ENCODE results near the gene THRB.

Gene THRB

DNA sequence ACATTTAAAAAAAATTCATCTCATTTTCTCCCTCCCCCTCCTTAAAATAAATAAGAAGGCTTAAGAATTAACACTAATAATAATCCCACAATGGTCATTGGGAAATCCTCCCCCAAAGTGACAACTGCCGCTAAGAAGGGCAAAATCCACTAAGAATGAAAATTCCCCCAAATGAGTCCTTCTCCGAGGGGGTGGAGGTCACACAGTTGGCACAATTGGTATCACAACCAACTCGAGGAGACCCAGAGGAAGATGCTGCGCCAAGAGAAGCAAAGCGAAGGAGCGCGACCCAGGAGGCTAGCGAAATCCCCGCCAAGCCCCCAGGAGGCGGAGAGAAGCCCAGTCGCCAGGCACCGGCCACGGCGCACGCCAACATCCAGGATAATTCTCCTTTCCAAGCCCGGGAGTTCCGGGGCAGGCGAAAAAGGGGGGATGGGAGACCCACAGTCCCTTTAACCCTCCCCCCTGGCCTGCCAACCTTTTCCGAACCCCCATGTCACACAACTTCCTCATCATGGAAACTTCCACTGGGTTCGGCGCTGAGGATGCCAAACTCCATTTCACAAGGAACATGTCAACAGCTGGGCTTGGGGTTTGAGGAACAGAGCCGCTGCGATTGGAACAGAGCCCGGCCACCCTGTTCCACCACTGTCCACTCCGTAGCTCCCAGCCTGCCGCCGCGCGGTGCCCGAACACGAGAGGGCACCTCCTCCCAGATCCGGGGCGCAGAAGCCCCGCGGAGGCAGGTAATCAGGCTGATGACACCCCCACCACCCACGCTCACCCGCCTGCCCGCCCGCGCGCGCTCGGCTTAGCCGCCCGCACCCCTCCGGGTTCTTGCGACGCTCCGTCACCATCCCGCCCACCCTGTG, 668 bp downstream of the THRB start:
- H3K27me3 ChIP-seq (ENCODE audit: insufficient read depth, low read length, poor library complexity): peaks cover 2% of the 10 kb centered on the region
- no peak overlapping the region for H4K8ac ChIP-seq (ENCODE audit: low read depth, low read length)
- H3K56ac ChIP-seq (ENCODE audit: low read length): peak overlapping the region; percentile 81

DNA sequence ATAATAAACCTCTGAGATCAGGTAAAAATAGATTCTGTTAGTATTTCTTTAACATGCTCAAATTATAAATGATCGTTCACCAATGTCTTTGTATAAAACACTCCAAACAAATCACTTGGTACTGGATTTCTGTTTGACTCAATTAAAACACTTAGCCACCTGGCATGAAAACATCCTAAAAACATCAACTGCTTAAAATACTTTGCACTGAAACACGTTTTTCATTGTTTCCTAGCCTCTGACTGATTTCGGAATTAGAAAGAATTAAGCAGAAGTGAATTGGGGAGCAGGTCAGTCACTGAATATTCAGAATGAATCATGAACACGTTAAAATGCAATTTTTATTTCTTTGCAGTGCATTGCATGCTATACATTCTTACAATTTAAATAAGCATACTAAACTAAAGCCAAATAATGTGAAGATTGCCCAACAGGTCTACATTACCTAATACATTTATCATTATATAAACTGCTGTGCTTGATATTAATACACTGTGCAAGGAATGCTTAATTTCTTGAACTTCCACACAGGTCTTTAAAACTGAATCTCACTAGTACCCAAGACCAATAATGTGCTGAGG, 1.6 kb downstream of the THRB start:
- no CpG with 5 or more reads among the region's 4 CpGs for WGBS (ENCODE audit: extremely low coverage, insufficient coverage, low lambda C conversion rate)
- no peaks in the 10 kb centered on the region for H3K36me3 ChIP-seq (ENCODE audit: control insufficient read depth, insufficient read depth, low read length)
- H3K4me1 ChIP-seq (ENCODE audit: control insufficient read depth, low read depth, low read length): no peaks in the 10 kb centered on the region
- H3K79me1 ChIP-seq (ENCODE audit: low read length): no peaks in the 10 kb centered on the region
- DNase-seq: no peak
- no peaks in the 10 kb centered on the region for H3K79me2 ChIP-seq (ENCODE audit: control insufficient read depth, insufficient read depth, low read length)
- H3K56ac ChIP-seq (ENCODE audit: low read length): no peak overlapping the region
- H2BK15ac ChIP-seq (replicated peaks; ENCODE audit: low read depth): no peak overlapping the region
- H3K23ac ChIP-seq (ENCODE audit: low read length): no peak overlapping the region
- H3K4me2 ChIP-seq (ENCODE audit: low read length): no peak overlapping the region
- H2AK5ac ChIP-seq (ENCODE audit: low read length): no peak overlapping the region
- no peak overlapping the region for H3K4ac ChIP-seq (ENCODE audit: low read depth, low read length)
- H2BK120ac ChIP-seq (ENCODE audit: low read depth, low read length): no peak overlapping the region
- H4K5ac ChIP-seq (ENCODE audit: low read length): no peak overlapping the region
- no peak overlapping the region for H3K9ac ChIP-seq (ENCODE audit: low read length)
- no peak overlapping the region for H3K18ac ChIP-seq (ENCODE audit: low read length)
- no peak overlapping the region for H2BK5ac ChIP-seq (ENCODE audit: low read length)
- H4K8ac ChIP-seq (ENCODE audit: low read depth, low read length): no peak overlapping the region
- H3K27me3 ChIP-seq (ENCODE audit: insufficient read depth, low read length, poor library complexity): peaks cover 2% of the 10 kb centered on the region
- no peak overlapping the region for H3K27ac ChIP-seq (ENCODE audit: low read depth, low read length)
- H3K4me3 ChIP-seq (ENCODE audit: low read length): no peak overlapping the region

More for the DNA sequence above, 668 bp downstream of the THRB start:
- Histone ChIP-seq H2BK15ac (replicated peaks; ENCODE audit: low read depth) (no peak overlapping the region), H3K27ac (ENCODE audit: low read depth, low read length) (no peak overlapping the region), H3K4me2 (ENCODE audit: low read length) (peak overlapping the region; percentile 98), H3K9ac (ENCODE audit: low read length) (peak overlapping the region; percentile 53), H3K36me3 (ENCODE audit: control insufficient read depth, insufficient read depth, low read length) (no peaks in the 10 kb centered on the region), H3K23ac (ENCODE audit: low read length) (peak overlapping the region; percentile 57), H3K4me3 (ENCODE audit: low read length) (peak overlapping the region; percentile 42), H2AK5ac (ENCODE audit: low read length) (no peak overlapping the region), H2BK120ac (ENCODE audit: low read depth, low read length) (no peak overlapping the region), H3K79me1 (ENCODE audit: low read length) (no peaks in the 10 kb centered on the region), H3K18ac (ENCODE audit: low read length) (no peak overlapping the region), H3K79me2 (ENCODE audit: control insufficient read depth, insufficient read depth, low read length) (no peaks in the 10 kb centered on the region), H4K5ac (ENCODE audit: low read length) (no peak overlapping the region), H3K4me1 (ENCODE audit: control insufficient read depth, low read depth, low read length) (peaks cover 2% of the 10 kb centered on the region), H3K4ac (ENCODE audit: low read depth, low read length) (no peak overlapping the region), H2BK5ac (ENCODE audit: low read length) (no peak overlapping the region)
- WGBS (ENCODE audit: extremely low coverage, insufficient coverage, low lambda C conversion rate): no CpG with 5 or more reads among the region's 50 CpGs
- DNase-seq: peak; percentile 60

DNA sequence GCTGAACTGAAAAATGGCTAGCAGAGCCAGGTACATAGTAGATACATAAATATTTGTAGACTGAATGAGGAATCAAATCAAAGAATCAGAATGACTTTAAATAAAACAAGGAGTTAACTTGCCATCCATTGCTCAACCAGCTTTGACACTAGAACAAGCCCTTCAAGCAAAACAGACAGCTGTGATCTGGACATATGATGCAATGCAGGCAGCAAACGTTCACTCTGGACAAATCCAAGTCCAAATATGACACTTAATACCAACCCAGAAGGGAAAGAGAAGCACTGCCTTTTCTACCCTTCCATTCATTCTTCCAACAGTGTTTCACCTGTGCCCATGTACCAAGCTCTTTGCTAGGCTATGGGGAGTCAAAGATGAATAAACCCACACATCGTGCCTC, 4.5 kb downstream of the THRB start:
- Histone ChIP-seq H4K5ac (ENCODE audit: low read length) (no peak overlapping the region), H3K36me3 (ENCODE audit: control insufficient read depth, insufficient read depth, low read length) (no peaks in the 10 kb centered on the region), H3K4me2 (ENCODE audit: low read length) (no peak overlapping the region), H3K4me1 (ENCODE audit: control insufficient read depth, low read depth, low read length) (no peaks in the 10 kb centered on the region), H3K4me3 (ENCODE audit: low read length) (no peak overlapping the region), H3K27ac (ENCODE audit: low read depth, low read length) (no peak overlapping the region), H3K4ac (ENCODE audit: low read depth, low read length) (no peak overlapping the region), H3K18ac (ENCODE audit: low read length) (no peak overlapping the region), H2BK15ac (replicated peaks; ENCODE audit: low read depth) (no peak overlapping the region), H3K79me1 (ENCODE audit: low read length) (no peaks in the 10 kb centered on the region), H3K9ac (ENCODE audit: low read length) (no peak overlapping the region), H3K79me2 (ENCODE audit: control insufficient read depth, insufficient read depth, low read length) (no peaks in the 10 kb centered on the region), H2BK120ac (ENCODE audit: low read depth, low read length) (no peak overlapping the region), H2AK5ac (ENCODE audit: low read length) (no peak overlapping the region), H2BK5ac (ENCODE audit: low read length) (no peak overlapping the region), H3K23ac (ENCODE audit: low read length) (no peak overlapping the region), H3K56ac (ENCODE audit: low read length) (no peak overlapping the region), H3K27me3 (ENCODE audit: insufficient read depth, low read length, poor library complexity) (peaks cover 2% of the 10 kb centered on the region), H4K8ac (ENCODE audit: low read depth, low read length) (no peak overlapping the region)
- no CpG with 5 or more reads among the region's 2 CpGs for WGBS (ENCODE audit: extremely low coverage, insufficient coverage, low lambda C conversion rate)
- DNase-seq: no peak

DNA sequence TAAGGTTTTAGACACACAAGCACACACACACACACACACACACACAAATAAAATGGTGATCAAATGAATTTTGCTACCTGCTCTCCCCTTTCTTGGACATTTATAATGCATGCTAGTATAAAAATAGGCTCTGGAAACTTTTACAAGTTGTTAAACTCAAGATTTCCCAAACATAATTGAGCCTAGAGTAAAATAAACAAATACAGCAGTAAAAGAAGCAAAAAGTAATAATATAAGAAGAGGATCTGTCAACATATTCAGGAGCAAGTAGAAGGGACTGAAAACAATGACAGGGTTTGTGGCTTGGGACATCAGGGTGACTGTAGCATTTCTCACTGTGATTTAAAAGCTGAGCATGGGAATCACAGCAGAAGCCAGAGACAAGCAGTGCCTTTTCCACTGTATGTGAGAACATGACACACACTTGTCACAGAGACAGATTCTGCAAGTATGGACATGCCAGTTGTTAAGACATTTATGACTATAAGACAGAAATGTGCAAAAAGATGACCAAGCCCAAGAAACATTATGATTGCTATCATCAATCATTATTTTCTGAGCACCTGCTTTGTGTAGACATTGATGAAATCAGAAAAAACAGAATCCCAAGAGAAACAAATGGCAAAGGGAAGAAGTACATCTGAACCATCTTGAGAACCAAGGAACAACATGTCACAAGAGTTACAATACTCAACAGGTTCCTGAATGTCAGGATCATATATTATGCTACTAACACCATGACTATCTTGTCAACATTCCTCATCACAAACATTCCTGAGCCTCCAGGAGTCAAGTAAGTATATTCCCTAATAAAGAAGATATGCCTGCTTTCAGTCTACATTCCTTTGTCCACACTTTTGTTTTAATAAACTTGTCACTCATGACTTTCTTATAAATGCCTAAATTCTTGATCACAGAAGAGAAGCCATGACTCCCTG, 7.1 kb downstream of the THRB start:
- Histone ChIP-seq H2AK5ac (ENCODE audit: low read length) (no peak overlapping the region), H2BK15ac (replicated peaks; ENCODE audit: low read depth) (no peak overlapping the region), H2BK120ac (ENCODE audit: low read depth, low read length) (no peak overlapping the region), H3K23ac (ENCODE audit: low read length) (no peak overlapping the region), H3K27me3 (ENCODE audit: insufficient read depth, low read length, poor library complexity) (no peaks in the 10 kb centered on the region), H3K4me1 (ENCODE audit: control insufficient read depth, low read depth, low read length) (no peaks in the 10 kb centered on the region), H3K9ac (ENCODE audit: low read length) (no peak overlapping the region), H3K79me1 (ENCODE audit: low read length) (no peaks in the 10 kb centered on the region), H2BK5ac (ENCODE audit: low read length) (no peak overlapping the region), H3K4ac (ENCODE audit: low read depth, low read length) (no peak overlapping the region), H3K18ac (ENCODE audit: low read length) (no peak overlapping the region), H3K27ac (ENCODE audit: low read depth, low read length) (no peak overlapping the region), H3K4me3 (ENCODE audit: low read length) (no peak overlapping the region), H3K79me2 (ENCODE audit: control insufficient read depth, insufficient read depth, low read length) (no peaks in the 10 kb centered on the region), H3K4me2 (ENCODE audit: low read length) (no peak overlapping the region), H3K56ac (ENCODE audit: low read length) (no peak overlapping the region), H4K8ac (ENCODE audit: low read depth, low read length) (no peak overlapping the region), H4K5ac (ENCODE audit: low read length) (no peak overlapping the region), H3K36me3 (ENCODE audit: control insufficient read depth, insufficient read depth, low read length) (no peaks in the 10 kb centered on the region)
- DNase-seq: no peak

DNA sequence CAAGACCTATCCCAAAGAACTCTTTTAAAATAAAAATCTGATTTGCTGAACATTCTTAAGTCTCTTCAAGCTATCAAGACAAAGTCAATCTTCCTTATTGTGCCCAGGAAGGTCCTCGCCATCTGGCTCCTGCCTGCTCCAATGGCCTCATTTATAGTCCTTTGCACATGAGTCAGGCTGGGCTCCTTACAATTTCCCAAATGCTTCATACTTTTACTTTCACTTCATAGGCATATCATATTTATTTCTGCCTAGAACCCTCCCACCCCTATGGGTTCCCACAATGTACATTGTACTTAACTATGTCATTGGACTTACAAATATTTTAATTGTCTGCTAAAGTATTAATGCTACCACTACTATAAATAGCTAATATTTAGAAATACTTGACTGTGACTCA, 9.1 kb downstream of the THRB start:
- Histone ChIP-seq H3K79me2 (ENCODE audit: control insufficient read depth, insufficient read depth, low read length) (no peaks in the 10 kb centered on the region), H3K36me3 (ENCODE audit: control insufficient read depth, insufficient read depth, low read length) (no peaks in the 10 kb centered on the region), H3K9ac (ENCODE audit: low read length) (no peak overlapping the region), H4K5ac (ENCODE audit: low read length) (no peak overlapping the region), H3K4ac (ENCODE audit: low read depth, low read length) (no peak overlapping the region), H3K4me3 (ENCODE audit: low read length) (no peak overlapping the region), H3K79me1 (ENCODE audit: low read length) (no peaks in the 10 kb centered on the region), H3K56ac (ENCODE audit: low read length) (no peak overlapping the region), H2BK120ac (ENCODE audit: low read depth, low read length) (no peak overlapping the region), H2AK5ac (ENCODE audit: low read length) (no peak overlapping the region), H3K23ac (ENCODE audit: low read length) (no peak overlapping the region), H4K8ac (ENCODE audit: low read depth, low read length) (no peak overlapping the region), H3K27me3 (ENCODE audit: insufficient read depth, low read length, poor library complexity) (no peaks in the 10 kb centered on the region), H3K4me1 (ENCODE audit: control insufficient read depth, low read depth, low read length) (no peaks in the 10 kb centered on the region), H2BK15ac (replicated peaks; ENCODE audit: low read depth) (no peak overlapping the region), H3K27ac (ENCODE audit: low read depth, low read length) (no peak overlapping the region), H3K18ac (ENCODE audit: low read length) (no peak overlapping the region), H3K4me2 (ENCODE audit: low read length) (no peak overlapping the region), H2BK5ac (ENCODE audit: low read length) (no peak overlapping the region)
- no peak for DNase-seq
- WGBS (ENCODE audit: extremely low coverage, insufficient coverage, low lambda C conversion rate): no CpG with 5 or more reads among the region's 1 CpG
